Measurements from ENCODE around the gene FMOD.

DNA sequence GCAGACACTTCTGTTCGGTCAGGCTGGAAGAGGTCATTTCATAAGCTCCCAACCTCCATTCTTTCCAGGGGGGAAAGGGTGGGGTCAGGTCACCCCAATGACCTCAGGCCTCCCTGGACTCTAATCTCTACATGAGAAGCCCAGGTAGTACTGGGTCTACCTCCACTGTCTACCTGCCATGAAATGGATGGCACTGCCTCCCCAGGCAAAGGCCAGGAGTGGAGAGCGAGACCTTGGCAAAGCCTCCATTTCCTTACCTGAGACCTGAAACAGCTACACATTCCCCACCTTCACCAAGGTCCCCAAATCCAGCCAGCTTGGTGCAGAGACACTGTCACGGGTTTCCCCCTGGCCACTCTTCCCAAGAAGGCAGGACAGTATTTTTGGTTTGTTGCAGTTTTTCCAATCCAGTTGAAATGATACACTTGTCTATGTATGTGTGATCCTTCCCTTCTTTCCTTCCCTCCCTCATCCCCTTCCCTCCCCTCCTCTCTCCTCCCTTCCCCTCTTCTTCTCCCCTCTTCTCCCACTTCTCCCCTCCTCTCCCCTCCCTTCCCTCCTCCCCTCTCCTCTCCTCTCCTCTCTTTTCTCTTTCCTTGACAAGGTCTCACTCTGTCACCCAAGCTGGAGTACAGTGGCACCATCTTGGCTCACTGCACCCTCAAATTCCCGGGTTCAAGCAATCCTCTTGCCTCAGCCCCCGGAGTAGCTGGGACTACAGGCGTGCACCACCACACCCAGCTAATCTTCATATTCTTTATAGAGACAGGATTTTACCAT lies 29.5 kb downstream of the FMOD start:
- TF ChIP-seq, protein P1, sequence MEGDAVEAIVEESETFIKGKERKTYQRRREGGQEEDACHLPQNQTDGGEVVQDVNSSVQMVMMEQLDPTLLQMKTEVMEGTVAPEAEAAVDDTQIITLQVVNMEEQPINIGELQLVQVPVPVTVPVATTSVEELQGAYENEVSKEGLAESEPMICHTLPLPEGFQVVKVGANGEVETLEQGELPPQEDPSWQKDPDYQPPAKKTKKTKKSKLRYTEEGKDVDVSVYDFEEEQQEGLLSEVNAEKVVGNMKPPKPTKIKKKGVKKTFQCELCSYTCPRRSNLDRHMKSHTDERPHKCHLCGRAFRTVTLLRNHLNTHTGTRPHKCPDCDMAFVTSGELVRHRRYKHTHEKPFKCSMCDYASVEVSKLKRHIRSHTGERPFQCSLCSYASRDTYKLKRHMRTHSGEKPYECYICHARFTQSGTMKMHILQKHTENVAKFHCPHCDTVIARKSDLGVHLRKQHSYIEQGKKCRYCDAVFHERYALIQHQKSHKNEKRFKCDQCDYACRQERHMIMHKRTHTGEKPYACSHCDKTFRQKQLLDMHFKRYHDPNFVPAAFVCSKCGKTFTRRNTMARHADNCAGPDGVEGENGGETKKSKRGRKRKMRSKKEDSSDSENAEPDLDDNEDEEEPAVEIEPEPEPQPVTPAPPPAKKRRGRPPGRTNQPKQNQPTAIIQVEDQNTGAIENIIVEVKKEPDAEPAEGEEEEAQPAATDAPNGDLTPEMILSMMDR (IDR thresholded peaks at IDR 0.05; ENCODE audit: insufficient read depth, low read length, poor library complexity, severe bottlenecking): no peak
- TF ChIP-seq EZH2phosphoT487 (conservative IDR thresholded peaks at IDR 0.05; ENCODE audit: low read length): no peak
